HEK293 (cell line): Measurements from ENCODE around the gene REPS2.

ENCODE experiments used
- CTCF ChIA-PET: fragments of 350-600 bp; formaldehyde crosslinking; extraction: SDS; loops from one replicate; lab custom pipeline; 2021; ENCODE audit warnings: antibody characterized with exemption; lab: Yijun Ruan, JAX
- POLR2A ChIA-PET: fragments of 300-600 bp; formaldehyde crosslinking; extraction: SDS; loops from one replicate; lab custom pipeline; 2020; ENCODE audit warnings: antibody characterized with exemption, inconsistent platforms; lab: Yijun Ruan, JAX
- H3K27ac ChIP-seq: fragments of 200-500 bp; sonication (Bioruptor generic); 2 replicates; pipeline ENCODE4 v1.5.1; 2014; ENCODE audit warnings: low read depth, low read length, control low read depth, inconsistent platforms; ENCODE audit errors: extremely low read depth
- H3K36me3 ChIP-seq, 2 experiments: fragments of 200-500 bp in 1 of 2; sonication (Bioruptor generic) in 1 of 2; 1 replicate in 1 of 2; 2 replicates in 1 of 2; pipeline ENCODE4 v1.5.1; 2014 to 2017; ENCODE audit warnings: inconsistent platforms in 2 of 2, low read length in 2 of 2; ENCODE audit not compliant: control insufficient read depth in 2 of 2, insufficient read depth in 1 of 2
- H3K4me1 ChIP-seq: fragments of 200-500 bp; sonication (Bioruptor generic); 2 replicates; pipeline ENCODE4 v1.5.1; 2014; ENCODE audit warnings: mild to moderate bottlenecking, low read length, inconsistent platforms; ENCODE audit not compliant: control insufficient read depth, insufficient read depth
- H3K4me3 ChIP-seq: 2 replicates; pipeline ENCODE4 v1.5.1; 2011; ENCODE audit warnings: low read depth, mild to moderate bottlenecking, control low read depth, low read length, moderate library complexity
- H3K9me3 ChIP-seq: fragments of 200-500 bp; sonication (Bioruptor generic); 2 replicates; pipeline ENCODE4 v1.5.1; 2014; ENCODE audit warnings: low read depth, low read length, inconsistent platforms; ENCODE audit not compliant: control insufficient read depth, insufficient read depth
- FEZF1 ChIP-seq: fragments of 450-650 bp; formaldehyde crosslinking; IDR thresholded peaks from 2 replicates; pipeline ENCODE4 v1.5.1; 2016; ENCODE audit warnings: missing biosample characterization, missing genetic modification characterization
- MZF1 ChIP-seq: fragments of 450-650 bp; formaldehyde crosslinking; IDR thresholded peaks from 2 replicates; pipeline ENCODE4 v1.5.1; 2017; ENCODE audit warnings: missing biosample characterization, missing genetic modification characterization, borderline replicate concordance
- PRDM10 ChIP-seq: fragments of 450-650 bp; formaldehyde crosslinking; IDR thresholded peaks from 2 replicates; pipeline ENCODE4 v1.5.1; 2016; ENCODE audit warnings: missing biosample characterization, missing genetic modification characterization
- SALL2 ChIP-seq: fragments of 450-650 bp; formaldehyde crosslinking; IDR thresholded peaks from 2 replicates; pipeline ENCODE4 v1.5.0; 2017; ENCODE audit warnings: missing biosample characterization, mild to moderate bottlenecking, missing genetic modification characterization, borderline replicate concordance
- YY1 ChIP-seq: fragments of 450-650 bp; formaldehyde crosslinking; IDR thresholded peaks from 2 replicates; pipeline ENCODE4 v1.5.1; 2018; ENCODE audit warnings: missing biosample characterization, missing genetic modification characterization
- ZBTB8A ChIP-seq: fragments of 450-650 bp; formaldehyde crosslinking; IDR thresholded peaks from 2 replicates; pipeline ENCODE4 v1.5.1; 2016; ENCODE audit warnings: missing biosample characterization, missing genetic modification characterization
- ZNF112 ChIP-seq: fragments of 450-650 bp; formaldehyde crosslinking; IDR thresholded peaks from 2 replicates; pipeline ENCODE4 v1.5.0; 2017; ENCODE audit warnings: missing biosample characterization, missing genetic modification characterization
- ZNF146 ChIP-seq: fragments of 450-650 bp; formaldehyde crosslinking; IDR thresholded peaks from 2 replicates; pipeline ENCODE4 v1.5.1; 2016; ENCODE audit warnings: missing biosample characterization, missing genetic modification characterization
- ZNF157 ChIP-seq: fragments of 450-650 bp; formaldehyde crosslinking; IDR thresholded peaks from 2 replicates; pipeline ENCODE4 v1.5.1; 2016; ENCODE audit warnings: missing biosample characterization, missing genetic modification characterization
- ZNF202 ChIP-seq: fragments of 450-650 bp; formaldehyde crosslinking; IDR thresholded peaks from 2 replicates; pipeline ENCODE4 v1.5.1; 2016; ENCODE audit warnings: missing biosample characterization, missing genetic modification characterization, borderline replicate concordance
- ZNF211 ChIP-seq: fragments of 450-650 bp; formaldehyde crosslinking; IDR thresholded peaks from 2 replicates; pipeline ENCODE4 v1.5.1; 2016; ENCODE audit warnings: low read depth, missing biosample characterization, missing genetic modification characterization
- ZNF248 ChIP-seq: fragments of 450-650 bp; formaldehyde crosslinking; IDR thresholded peaks from 2 replicates; pipeline ENCODE4 v1.5.1; 2017; ENCODE audit warnings: missing biosample characterization, missing genetic modification characterization
- ZNF350 ChIP-seq: fragments of 450-650 bp; formaldehyde crosslinking; IDR thresholded peaks from 2 replicates; pipeline ENCODE4 v1.5.0; 2017; ENCODE audit warnings: missing biosample characterization, mild to moderate bottlenecking, missing genetic modification characterization
- ZNF391 ChIP-seq: fragments of 450-650 bp; formaldehyde crosslinking; IDR thresholded peaks from 2 replicates; pipeline ENCODE4 v1.5.1; 2016; ENCODE audit warnings: low read depth, missing biosample characterization, missing genetic modification characterization, borderline replicate concordance
- ZNF394 ChIP-seq: fragments of 450-650 bp; formaldehyde crosslinking; IDR thresholded peaks from 2 replicates; pipeline ENCODE4 v1.5.1; 2016; ENCODE audit warnings: missing biosample characterization, missing genetic modification characterization, mild to moderate bottlenecking, moderate library complexity, borderline replicate concordance
- ZNF48 ChIP-seq: fragments of 450-650 bp; formaldehyde crosslinking; IDR thresholded peaks from 2 replicates; pipeline ENCODE4 v1.5.1; 2016; ENCODE audit warnings: missing biosample characterization, missing genetic modification characterization
- ZNF514 ChIP-seq: fragments of 450-650 bp; formaldehyde crosslinking; IDR thresholded peaks from 2 replicates; pipeline ENCODE4 v1.5.1; 2016; ENCODE audit warnings: missing biosample characterization, missing genetic modification characterization
- ZNF529 ChIP-seq: fragments of 450-650 bp; formaldehyde crosslinking; IDR thresholded peaks from 2 replicates; pipeline ENCODE4 v1.5.1; 2017; ENCODE audit warnings: missing genetic modification characterization, missing biosample characterization; ENCODE audit not compliant: insufficient replicate concordance
- ZNF558 ChIP-seq: fragments of 450-650 bp; formaldehyde crosslinking; IDR thresholded peaks from 2 replicates; pipeline ENCODE4 v1.5.1; 2016; ENCODE audit warnings: missing biosample characterization, missing genetic modification characterization
- ZNF571 ChIP-seq: fragments of 450-650 bp; formaldehyde crosslinking; IDR thresholded peaks from 2 replicates; pipeline ENCODE4 v1.5.0; 2017; ENCODE audit warnings: missing biosample characterization, missing genetic modification characterization
- ZNF664 ChIP-seq: fragments of 450-650 bp; formaldehyde crosslinking; IDR thresholded peaks from 2 replicates; pipeline ENCODE4 v1.5.1; 2016; ENCODE audit warnings: missing biosample characterization, missing genetic modification characterization
- ZNF677 ChIP-seq: fragments of 450-650 bp; IDR thresholded peaks from 2 replicates; pipeline ENCODE4 v1.5.0; 2018; ENCODE audit warnings: missing biosample characterization, mild to moderate bottlenecking, missing genetic modification characterization, moderate library complexity
- ZNF776 ChIP-seq: fragments of 450-650 bp; formaldehyde crosslinking; IDR thresholded peaks from 2 replicates; pipeline ENCODE4 v1.5.0; 2017; ENCODE audit warnings: missing biosample characterization, missing genetic modification characterization, borderline replicate concordance
- ZNF791 ChIP-seq: fragments of 450-650 bp; formaldehyde crosslinking; IDR thresholded peaks from 2 replicates; pipeline ENCODE4 v1.5.1; 2016; ENCODE audit warnings: missing biosample characterization, missing genetic modification characterization
- ZNF792 ChIP-seq: fragments of 450-650 bp; formaldehyde crosslinking; IDR thresholded peaks from 2 replicates; pipeline ENCODE4 v1.5.1; 2016; ENCODE audit warnings: missing biosample characterization, missing genetic modification characterization
- TF ChIP-seq, protein P1 (sequence below): fragments of 450-650 bp; formaldehyde crosslinking; optimal IDR thresholded peaks from 2 replicates; pipeline ENCODE3; 2016; ENCODE audit warnings: missing biosample characterization, mild to moderate bottlenecking, missing genetic modification characterization

Gene REPS2

GRCh38 chrX:16981980-16982379 is 35.5 kb downstream of the REPS2 start:
- Histone ChIP-seq H3K4me3 (no peak overlapping the region), H3K27ac (no peak overlapping the region), H3K9me3 (no peaks in the 10 kb centered on the region), H3K36me3 (no peaks in the 10 kb centered on the region), H3K4me1 (no peaks in the 10 kb centered on the region)
- no peak for TF ChIP-seq ZNF202 (tag by site-specific recombination)
- TF ChIP-seq ZNF146: peak; percentile 55; the same call in 1 of the 2 replicates
- ChIA-PET CTCF (no interaction called here), POLR2A (no interaction called here)

GRCh38 chrX:16983051-16983450 is 36.6 kb downstream of the REPS2 start:
- H3K4me3 ChIP-seq: no peak overlapping the region
- TF ChIP-seq ZNF248 (no peak), ZNF48 (tag by site-specific recombination) (no peak), ZNF514 (tag by site-specific recombination) (no peak), ZNF529 (tag by site-specific recombination) (no peak), ZNF157 (tag by site-specific recombination) (no peak), MZF1 (no peak), ZNF391 (no peak), ZNF571 (no peak)
- no peaks in the 10 kb centered on the region for H3K4me1 ChIP-seq
- H3K27ac ChIP-seq: no peak overlapping the region
- ChIA-PET POLR2A (no interaction called here), CTCF (interaction anchor here (0.6 kb wide), 1 partner anchor 54 kb away, joined by 4 read pairs; no protein-coding TSS in a partner anchor)
- H3K9me3 ChIP-seq: 0 out of 2 replicates have a peak, but pooled peaks cover 3% of the 10 kb centered on the region
- H3K36me3 ChIP-seq: no peaks in the 10 kb centered on the region

DNA sequence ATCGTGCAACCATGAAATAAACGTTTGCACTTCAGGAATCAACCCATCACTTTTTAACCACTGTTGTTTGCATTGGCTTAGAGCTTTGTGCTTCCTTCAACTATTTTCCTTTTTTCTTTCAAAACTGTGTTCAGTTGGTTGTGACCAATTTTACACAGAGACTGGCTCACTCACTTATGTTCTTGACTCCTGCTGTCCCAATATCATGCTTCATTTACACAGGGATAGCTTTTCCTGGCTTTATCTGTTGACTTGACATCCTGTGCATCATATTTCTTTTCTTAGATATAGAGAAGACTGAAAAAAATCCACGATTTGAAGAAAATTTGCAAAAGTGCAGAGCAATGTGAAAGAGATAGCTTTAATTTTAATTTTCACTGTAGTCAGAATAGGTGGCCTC is 38.8 kb downstream of the REPS2 start:
- H3K9me3 ChIP-seq: 0 out of 2 replicates have a peak, but pooled peaks cover 3% of the 10 kb centered on the region
- POLR2A ChIA-PET: no interaction called here
- TF ChIP-seq ZNF791: no peak
- no peak for TF ChIP-seq ZNF677 (tag by site-specific recombination)
- TF ChIP-seq ZNF211 (tag by site-specific recombination): no peak
- TF ChIP-seq ZNF776 (tag by site-specific recombination): no peak
- CTCF ChIA-PET: interaction anchor here (0.8 to 2.0 kb wide), 5 partner anchors 8 to 62 kb away, joined by 3 to 7 read pairs (median 4); no protein-coding TSS in a partner anchor
- H3K4me3 ChIP-seq: no peak overlapping the region
- H3K4me1 ChIP-seq: no peaks in the 10 kb centered on the region
- no peaks in the 10 kb centered on the region for H3K36me3 ChIP-seq
- H3K27ac ChIP-seq: no peak overlapping the region

GRCh38 chrX:16986169-16986568 is 39.7 kb downstream of the REPS2 start:
- Histone ChIP-seq H3K4me3 (no peak overlapping the region), H3K4me1 (no peaks in the 10 kb centered on the region), H3K27ac (no peak overlapping the region), H3K36me3 (no peaks in the 10 kb centered on the region), H3K9me3 (0 out of 2 replicates have a peak, but pooled peaks cover 3% of the 10 kb centered on the region)
- POLR2A ChIA-PET: no interaction called here
- CTCF ChIA-PET: interaction anchor here (0.9 to 2.0 kb wide), 4 partner anchors 7 to 79 kb away, joined by 4 to 7 read pairs (median 4); no protein-coding TSS in a partner anchor
- no peak for TF ChIP-seq ZBTB8A (tag by site-specific recombination)
- TF ChIP-seq ZNF350 (tag by site-specific recombination): no peak
- no peak for TF ChIP-seq SALL2 (tag by site-specific recombination)
- TF ChIP-seq ZNF112 (tag by site-specific recombination): no peak
- no peak for TF ChIP-seq ZNF792 (tag by site-specific recombination)
- TF ChIP-seq, protein P1, sequence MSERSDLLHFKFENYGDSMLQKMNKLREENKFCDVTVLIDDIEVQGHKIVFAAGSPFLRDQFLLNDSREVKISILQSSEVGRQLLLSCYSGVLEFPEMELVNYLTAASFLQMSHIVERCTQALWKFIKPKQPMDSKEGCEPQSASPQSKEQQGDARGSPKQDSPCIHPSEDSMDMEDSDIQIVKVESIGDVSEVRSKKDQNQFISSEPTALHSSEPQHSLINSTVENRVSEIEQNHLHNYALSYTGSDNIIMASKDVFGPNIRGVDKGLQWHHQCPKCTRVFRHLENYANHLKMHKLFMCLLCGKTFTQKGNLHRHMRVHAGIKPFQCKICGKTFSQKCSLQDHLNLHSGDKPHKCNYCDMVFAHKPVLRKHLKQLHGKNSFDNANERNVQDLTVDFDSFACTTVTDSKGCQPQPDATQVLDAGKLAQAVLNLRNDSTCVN (tag by site-specific recombination): no peak
- no peak for TF ChIP-seq ZNF677 (tag by site-specific recombination)
- no peak for TF ChIP-seq ZNF558 (tag by site-specific recombination)
- no peak for TF ChIP-seq PRDM10 (tag by site-specific recombination)
- TF ChIP-seq ZNF664 (tag by site-specific recombination): no peak
- no peak for TF ChIP-seq ZNF394 (tag by site-specific recombination)
- TF ChIP-seq YY1 (tag by site-specific recombination): no peak
- TF ChIP-seq FEZF1 (tag by site-specific recombination): no peak
